Measurements from ENCODE around the gene MCRIP2.

MCRIP2 gene

GRCh38 chr16:644556-644955, 2.9 kb downstream of the MCRIP2 start:
- H3K4me3 ChIP-seq (ENCODE audit: low read depth, low read length), result no peak overlapping the region
- no peak for DNase-seq (ENCODE audit: low read depth)
- TF ChIP-seq CTCF (IDR thresholded peaks at IDR 0.05; ENCODE audit: low read depth, low read length, missing control alignments), result no peak

GRCh38 chr16:645852-646678, 4.4 kb downstream of the MCRIP2 start:
- TF ChIP-seq CTCF (IDR thresholded peaks at IDR 0.05; ENCODE audit: low read depth, low read length, missing control alignments), result no peak
- H3K4me3 ChIP-seq (ENCODE audit: low read depth, low read length), result no peak overlapping the region
- no peak for DNase-seq (ENCODE audit: low read depth)

- no peak for DNase-seq (ENCODE audit: low read depth)
- no peak for TF ChIP-seq CTCF (IDR thresholded peaks at IDR 0.05; ENCODE audit: low read depth, low read length, missing control alignments)
- H3K4me3 ChIP-seq (ENCODE audit: low read depth, low read length), result no peak overlapping the region
Observed at GRCh38 chr16:646679-647172, 5.1 kb downstream of the MCRIP2 start.

- peak overlapping the region; percentile 86 for H3K4me3 ChIP-seq (ENCODE audit: low read depth, low read length)
- TF ChIP-seq CTCF (IDR thresholded peaks at IDR 0.05; ENCODE audit: low read depth, low read length, missing control alignments), result no peak
- no peak for DNase-seq (ENCODE audit: low read depth)
Observed at GRCh38 chr16:647173-647902, 5.7 kb downstream of the MCRIP2 start.

- H3K4me3 ChIP-seq (ENCODE audit: low read depth, low read length), result peak overlapping the region; percentile 86
- no peak for DNase-seq (ENCODE audit: low read depth)
- TF ChIP-seq CTCF (IDR thresholded peaks at IDR 0.05; ENCODE audit: low read depth, low read length, missing control alignments), result peak; percentile 75
Observed at GRCh38 chr16:648071-648780, 6.6 kb downstream of the MCRIP2 start.

- no peak for TF ChIP-seq CTCF (IDR thresholded peaks at IDR 0.05; ENCODE audit: low read depth, low read length, missing control alignments)
- DNase-seq (ENCODE audit: low read depth), result peak; percentile 69
- H3K4me3 ChIP-seq (ENCODE audit: low read depth, low read length), result peak within 1 kb of the TSS; percentile 86
Observed at GRCh38 chr16:648781-649589, 7.4 kb downstream of the MCRIP2 start, which contains the start of gene WDR90. TSS of gene WDR90 (plus strand) at chr16:649365. CDS start at chr16:649417, 52 bp downstream.

Data from GM12864 (cell line).